ENCODE measurements around the gene SVIL.
"Not testable (repeated sequence)": the region's sequence is repeated elsewhere in the genome, so short reads cannot be mapped to it uniquely, and the experiment has no call there.

Gene SVIL

GRCh38 chr10:29600067-29600466, 34.7 kb downstream of the SVIL start:
- DNase-seq (ENCODE audit: low spot score), result no peak

- no peak for DNase-seq (ENCODE audit: low spot score)
Observed at GRCh38 chr10:29598851-29599311, 35.9 kb downstream of the SVIL start.

- DNase-seq (ENCODE audit: low spot score), result no peak
Observed at GRCh38 chr10:29596826-29597225, 37.9 kb downstream of the SVIL start.

- no peak for DNase-seq (ENCODE audit: low spot score)
Observed at GRCh38 chr10:29596356-29596755, 38.4 kb downstream of the SVIL start.

- DNase-seq (ENCODE audit: low spot score), result no peak
Observed at GRCh38 chr10:29595636-29596225, 39.0 kb downstream of the SVIL start.

GRCh38 chr10:29595146-29595545, 39.6 kb downstream of the SVIL start:
- DNase-seq (ENCODE audit: low spot score), result no peak

GRCh38 chr10:29591651-29591968, 43.2 kb downstream of the SVIL start:
- no peak for DNase-seq (ENCODE audit: low spot score)

GRCh38 chr10:29590915-29591650, 43.7 kb downstream of the SVIL start:
- no peak for DNase-seq (ENCODE audit: low spot score)

- DNase-seq (ENCODE audit: low spot score), result no peak
Observed at GRCh38 chr10:29588629-29589421, 45.9 kb downstream of the SVIL start.

GRCh38 chr10:29587750-29588628, 46.8 kb downstream of the SVIL start:
- not testable (repeated sequence) for DNase-seq (ENCODE audit: low spot score)

GRCh38 chr10:29587102-29587749, 47.5 kb downstream of the SVIL start:
- DNase-seq (ENCODE audit: low spot score), result not testable (repeated sequence)

- DNase-seq (ENCODE audit: low spot score), result no peak
Observed at GRCh38 chr10:29586509-29586908, 48.3 kb downstream of the SVIL start.

GRCh38 chr10:29585488-29585976, 49.2 kb downstream of the SVIL start:
- DNase-seq (ENCODE audit: low spot score), result no peak

GRCh38 chr10:29584436-29584835, 50.3 kb downstream of the SVIL start:
- DNase-seq (ENCODE audit: low spot score), result no peak

- DNase-seq (ENCODE audit: low spot score), result no peak
Observed at GRCh38 chr10:29583674-29584073, 51.1 kb downstream of the SVIL start.

- not testable (repeated sequence) for DNase-seq (ENCODE audit: low spot score)
Observed at GRCh38 chr10:29582769-29583168, 52.0 kb downstream of the SVIL start.

- DNase-seq (ENCODE audit: low spot score), result no peak
Observed at GRCh38 chr10:29579455-29579970, 55.3 kb downstream of the SVIL start.

- DNase-seq (ENCODE audit: low spot score), result no peak
Observed at GRCh38 chr10:29578457-29578856, 56.3 kb downstream of the SVIL start.

- DNase-seq (ENCODE audit: low spot score), result no peak
Observed at GRCh38 chr10:29576681-29577080, 58.1 kb downstream of the SVIL start.

GRCh38 chr10:29575098-29575455, 59.7 kb downstream of the SVIL start:
- no peak for DNase-seq (ENCODE audit: low spot score)

Data from hematopoietic multipotent progenitor cell treated with erythropoietin and hydrocortisone succinate and interleukin-3 and kit ligand, for 15 days (in vitro differentiated cells).